Mesendoderm (in vitro differentiated cells): ENCODE results near the gene GTF2IRD1.

Source experiments
- DNase-seq: peaks from one replicate; pipeline ENCODE4 v3.0.0; 2013
- H2AK5ac ChIP-seq: 2 replicates; pipeline ENCODE4 v1.6.1; 2013; ENCODE audit warnings: low read length, inconsistent platforms
- H2BK120ac ChIP-seq: 2 replicates; pipeline ENCODE4 v1.6.1; 2013; ENCODE audit warnings: low read depth, mild to moderate bottlenecking, low read length, moderate library complexity, mixed read lengths
- H2BK15ac ChIP-seq: replicated peaks from 2 replicates; pipeline ENCODE4 v1.6.1; 2013; ENCODE audit warnings: low read depth, mild to moderate bottlenecking, moderate library complexity
- H2BK5ac ChIP-seq: 2 replicates; pipeline ENCODE4 v1.6.1; 2013; ENCODE audit warnings: low read length, inconsistent platforms
- H3K18ac ChIP-seq: 2 replicates; pipeline ENCODE4 v1.6.1; 2013; ENCODE audit warnings: mild to moderate bottlenecking, low read length, mixed read lengths
- H3K23ac ChIP-seq: one replicate; pipeline ENCODE4 v1.6.1; 2013; ENCODE audit warnings: low read length
- H3K27ac ChIP-seq: 2 replicates; pipeline ENCODE4 v1.5.1; 2013; ENCODE audit warnings: low read depth, mild to moderate bottlenecking, inconsistent platforms, low read length, moderate library complexity
- H3K27me3 ChIP-seq: 2 replicates; pipeline ENCODE4 v1.6.1; 2013; ENCODE audit warnings: low read length, control low read depth, mild to moderate bottlenecking, inconsistent platforms; ENCODE audit not compliant: insufficient read depth, poor library complexity
- H3K36me3 ChIP-seq: 2 replicates; pipeline ENCODE4 v1.6.1; 2013; ENCODE audit warnings: low read length, inconsistent platforms; ENCODE audit not compliant: control insufficient read depth, insufficient read depth
- H3K4ac ChIP-seq: one replicate; pipeline ENCODE4 v1.6.1; 2013; ENCODE audit warnings: low read depth, mild to moderate bottlenecking, low read length, moderate library complexity
- H3K4me1 ChIP-seq: 2 replicates; pipeline ENCODE4 v1.6.1; 2013; ENCODE audit warnings: low read depth, low read length, inconsistent platforms; ENCODE audit not compliant: control insufficient read depth
- H3K4me2 ChIP-seq: 2 replicates; pipeline ENCODE4 v1.6.1; 2013; ENCODE audit warnings: low read length
- H3K4me3 ChIP-seq: 2 replicates; pipeline ENCODE4 v1.5.1; 2013; ENCODE audit warnings: mild to moderate bottlenecking, low read length
- H3K56ac ChIP-seq: one replicate; pipeline ENCODE4 v1.6.1; 2013; ENCODE audit warnings: low read length
- H3K79me1 ChIP-seq: 2 replicates; pipeline ENCODE4 v1.6.1; 2013; ENCODE audit warnings: low read length, inconsistent platforms
- H3K79me2 ChIP-seq: 2 replicates; pipeline ENCODE4 v1.6.1; 2013; ENCODE audit warnings: mild to moderate bottlenecking, low read length; ENCODE audit not compliant: control insufficient read depth, insufficient read depth
- H3K9ac ChIP-seq: 2 replicates; pipeline ENCODE4 v1.6.1; 2013; ENCODE audit warnings: low read length, inconsistent platforms
- H4K5ac ChIP-seq: one replicate; pipeline ENCODE4 v1.6.1; 2013; ENCODE audit warnings: low read length
- H4K8ac ChIP-seq: one replicate; pipeline ENCODE4 v1.6.1; 2013; ENCODE audit warnings: low read depth, mild to moderate bottlenecking, control low read depth, low read length, moderate library complexity
- WGBS: extraction: QIAGEN DNeasy Blood & Tissue Kit; methylation state at CpG from one replicate; pipeline ENCODE4 v1.1.7; 2013; ENCODE audit warnings: low lambda C conversion rate, missing lambda C conversion rate; ENCODE audit not compliant: insufficient coverage; ENCODE audit errors: extremely low coverage; 5-methylcytosine and 5-hydroxymethylcytosine counted together

Gene GTF2IRD1

GRCh38 chr7:74575811-74576210 lies 122.1 kb downstream of the GTF2IRD1 start:
- Histone ChIP-seq H2AK5ac (no peak overlapping the region), H3K79me1 (no peaks in the 10 kb centered on the region), H3K4ac (no peak overlapping the region), H3K18ac (no peak overlapping the region), H3K27me3 (no peaks in the 10 kb centered on the region), H3K23ac (no peak overlapping the region), H2BK15ac (no peak overlapping the region), H4K8ac (no peak overlapping the region), H4K5ac (no peak overlapping the region), H3K36me3 (peaks cover 1% of the 10 kb centered on the region), H2BK120ac (no peak overlapping the region), H3K4me1 (no peaks in the 10 kb centered on the region), H3K9ac (no peak overlapping the region), H2BK5ac (no peak overlapping the region), H3K27ac (no peak overlapping the region), H3K4me2 (no peak overlapping the region), H3K79me2 (no peaks in the 10 kb centered on the region), H3K56ac (no peak overlapping the region), H3K4me3 (no peak overlapping the region)
- WGBS = no CpG with 5 or more reads among the region's 7 CpGs
- no peak for DNase-seq

DNA sequence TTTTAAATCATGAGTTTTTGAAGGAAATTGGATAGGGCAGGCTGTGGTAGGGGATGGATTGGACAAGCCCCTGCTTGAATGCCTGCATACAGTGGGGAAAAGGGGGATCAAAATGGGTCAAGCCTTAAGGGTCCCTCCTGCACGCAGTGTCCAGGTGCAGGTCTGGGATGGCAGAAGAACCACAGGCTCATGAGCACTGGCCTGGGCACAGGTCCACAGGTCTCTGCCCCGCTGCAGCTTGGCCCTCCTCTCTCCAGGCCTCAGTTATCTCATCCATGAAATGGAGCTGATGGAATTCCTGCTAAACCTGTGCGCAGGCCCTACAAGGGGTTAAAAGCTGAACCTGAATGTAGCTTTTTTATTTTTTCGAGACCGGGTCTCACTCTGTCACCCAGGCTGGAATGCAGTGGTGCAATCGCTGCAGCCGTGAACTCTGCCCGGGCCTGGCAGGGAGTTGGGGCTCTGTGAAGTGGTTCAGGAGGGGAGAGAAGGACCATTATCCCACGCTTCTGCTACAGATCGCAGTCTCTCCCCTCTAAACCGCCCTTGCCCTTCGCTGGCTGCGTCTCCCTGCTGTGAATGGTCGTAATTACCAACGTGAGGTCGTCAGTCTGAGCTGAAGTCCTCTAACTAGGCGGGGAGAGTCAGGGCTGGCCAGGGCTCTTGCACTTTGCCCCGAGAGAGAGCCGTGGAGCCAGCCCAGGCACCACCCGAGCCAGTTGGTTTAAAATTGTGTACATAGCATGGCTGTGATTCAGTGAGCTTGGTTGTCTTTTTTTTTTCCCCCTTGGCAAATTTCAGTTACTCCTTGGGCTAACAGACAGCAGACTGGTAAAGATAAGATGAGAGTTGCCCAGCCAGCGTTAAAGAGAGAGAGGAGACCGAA lies 126.3 kb downstream of the GTF2IRD1 start:
- H3K4me2 ChIP-seq = no peak overlapping the region
- no peaks in the 10 kb centered on the region for H3K79me2 ChIP-seq
- H2BK15ac ChIP-seq = no peak overlapping the region
- no peak overlapping the region for H3K18ac ChIP-seq
- H2BK120ac ChIP-seq = no peak overlapping the region
- no peaks in the 10 kb centered on the region for H3K79me1 ChIP-seq
- H3K9ac ChIP-seq = no peak overlapping the region
- no peak overlapping the region for H3K23ac ChIP-seq
- no peak overlapping the region for H3K56ac ChIP-seq
- peak; percentile 40 for DNase-seq
- no peaks in the 10 kb centered on the region for H3K27me3 ChIP-seq
- H3K4me1 ChIP-seq = peaks cover 5% of the 10 kb centered on the region
- H4K5ac ChIP-seq = no peak overlapping the region
- no peak overlapping the region for H3K4ac ChIP-seq
- no peak overlapping the region for H3K27ac ChIP-seq
- H4K8ac ChIP-seq = no peak overlapping the region
- H2AK5ac ChIP-seq = no peak overlapping the region
- WGBS = no CpG with 5 or more reads among the region's 22 CpGs
- H3K36me3 ChIP-seq = peaks cover 1% of the 10 kb centered on the region
- no peak overlapping the region for H2BK5ac ChIP-seq
- H3K4me3 ChIP-seq = no peak overlapping the region

- no peak for DNase-seq
- Histone ChIP-seq H3K36me3 (peaks cover 1% of the 10 kb centered on the region), H2BK15ac (no peak overlapping the region), H2BK120ac (no peak overlapping the region), H3K4me1 (peaks cover 5% of the 10 kb centered on the region), H2BK5ac (no peak overlapping the region), H3K27me3 (no peaks in the 10 kb centered on the region), H3K56ac (no peak overlapping the region), H2AK5ac (no peak overlapping the region), H3K4me2 (no peak overlapping the region), H3K79me2 (no peaks in the 10 kb centered on the region), H3K27ac (no peak overlapping the region), H3K4me3 (no peak overlapping the region), H3K79me1 (no peaks in the 10 kb centered on the region), H4K8ac (no peak overlapping the region), H4K5ac (no peak overlapping the region), H3K4ac (no peak overlapping the region), H3K23ac (no peak overlapping the region), H3K9ac (no peak overlapping the region), H3K18ac (no peak overlapping the region)
- WGBS = no CpG with 5 or more reads among the region's 12 CpGs
Observed at GRCh38 chr7:74581916-74582440, 128.3 kb downstream of the GTF2IRD1 start.

GRCh38 chr7:74582447-74583039 lies 128.8 kb downstream of the GTF2IRD1 start:
- no peak overlapping the region for H2AK5ac ChIP-seq
- no peak overlapping the region for H4K8ac ChIP-seq
- H3K36me3 ChIP-seq = peaks cover 1% of the 10 kb centered on the region
- H3K18ac ChIP-seq = no peak overlapping the region
- no CpG with 5 or more reads among the region's 2 CpGs for WGBS
- no peak overlapping the region for H3K4me2 ChIP-seq
- H3K56ac ChIP-seq = no peak overlapping the region
- H3K4me1 ChIP-seq = peaks cover 7% of the 10 kb centered on the region
- H3K9ac ChIP-seq = no peak overlapping the region
- no peak overlapping the region for H3K27ac ChIP-seq
- no peak for DNase-seq
- H4K5ac ChIP-seq = no peak overlapping the region
- no peaks in the 10 kb centered on the region for H3K79me1 ChIP-seq
- H3K79me2 ChIP-seq = no peaks in the 10 kb centered on the region
- no peaks in the 10 kb centered on the region for H3K27me3 ChIP-seq
- H3K23ac ChIP-seq = no peak overlapping the region
- H2BK15ac ChIP-seq = no peak overlapping the region
- H3K4ac ChIP-seq = no peak overlapping the region
- H2BK5ac ChIP-seq = no peak overlapping the region
- no peak overlapping the region for H2BK120ac ChIP-seq
- H3K4me3 ChIP-seq = no peak overlapping the region

GRCh38 chr7:74583630-74584029 lies 129.9 kb downstream of the GTF2IRD1 start:
- Histone ChIP-seq H3K18ac (no peak overlapping the region), H3K27me3 (no peaks in the 10 kb centered on the region), H3K79me2 (no peaks in the 10 kb centered on the region), H3K79me1 (no peaks in the 10 kb centered on the region), H3K56ac (no peak overlapping the region), H3K36me3 (peaks cover 1% of the 10 kb centered on the region), H3K4me3 (no peak overlapping the region), H3K4me2 (no peak overlapping the region), H4K5ac (no peak overlapping the region), H4K8ac (no peak overlapping the region), H2BK120ac (no peak overlapping the region), H3K4me1 (peaks cover 10% of the 10 kb centered on the region), H3K4ac (no peak overlapping the region), H2BK5ac (no peak overlapping the region), H3K9ac (no peak overlapping the region), H2BK15ac (no peak overlapping the region), H3K27ac (peak overlapping the region; percentile 2), H2AK5ac (peak overlapping the region; percentile 94), H3K23ac (no peak overlapping the region)
- no CpG with 5 or more reads among the region's 8 CpGs for WGBS
- peak; percentile 40 for DNase-seq
